ENCODE data around the gene MSANTD4. TPM values are rescaled to one million over a fixed set of nuclear protein-coding genes. Genes with fewer than 3 reads are reported as not detected.
"Not testable (repeated sequence)": the region's sequence is repeated elsewhere in the genome, so short reads cannot be mapped to it uniquely, and the experiment has no call there.

The MSANTD4 gene
- polyA plus RNA-seq, 4 donors = 27.7 to 34.6 (median 30.6) TPM

DNA sequence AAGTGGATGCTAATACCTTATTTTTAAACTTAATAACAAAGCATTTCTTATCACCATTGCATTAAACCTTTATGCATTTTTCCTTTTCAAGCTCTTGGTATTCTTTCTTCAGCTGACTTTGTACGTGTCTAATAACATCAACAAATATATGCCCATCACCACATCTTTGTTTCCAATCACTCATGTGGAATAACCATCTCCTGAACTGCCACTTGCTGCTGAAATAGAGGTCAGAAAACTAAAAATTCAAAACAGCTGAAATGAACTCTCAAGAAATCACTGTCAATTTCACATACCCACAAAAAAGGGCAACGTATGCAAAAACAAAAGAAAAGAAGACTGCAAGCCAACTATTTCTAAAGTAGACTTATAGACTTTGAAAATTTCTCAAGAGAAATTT is 7.4 kb downstream of the MSANTD4 start:
- no peak for DNase-seq (ENCODE audit: low read depth in 4 of 4, low spot score in 3 of 4)

DNA sequence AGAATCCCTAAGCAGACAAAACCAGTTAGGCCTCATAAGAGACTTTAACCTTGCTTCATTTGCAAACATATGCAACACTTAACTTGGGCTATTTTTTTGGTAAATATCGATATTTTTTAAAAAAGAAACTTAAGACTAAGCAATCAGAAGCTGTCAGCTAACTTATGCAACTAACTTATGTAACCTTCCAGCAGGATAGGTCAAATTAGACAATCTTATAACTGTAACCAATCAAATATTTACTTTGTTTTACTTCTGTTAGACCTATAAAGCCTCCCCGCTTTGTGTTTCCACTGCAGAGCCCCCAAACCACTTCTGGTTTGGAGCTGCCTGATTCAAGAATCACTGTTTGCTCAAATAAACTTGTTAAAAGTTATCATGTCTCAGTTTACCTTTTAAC is 8.0 kb downstream of the MSANTD4 start:
- DNase-seq (ENCODE audit: low read depth in 4 of 4, low spot score in 3 of 4) = no peak

DNA sequence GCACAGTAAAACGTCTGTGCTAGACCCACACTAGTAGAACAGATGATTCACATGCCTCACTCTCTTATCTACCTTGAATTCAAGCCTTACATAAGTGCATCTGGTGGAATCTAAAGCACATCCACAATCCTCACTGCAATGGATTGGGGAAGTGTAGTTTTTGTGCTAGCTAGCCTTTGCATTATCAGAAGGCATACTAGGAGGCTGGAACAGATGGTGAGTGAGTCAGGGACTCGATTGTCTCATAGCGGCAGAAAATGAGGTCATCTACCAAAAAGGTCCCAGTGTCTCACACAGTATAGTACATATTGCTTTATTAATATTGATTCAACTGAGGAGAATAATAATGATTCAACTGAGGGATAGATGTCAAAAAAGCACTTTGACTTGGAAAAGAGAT is 9.3 kb downstream of the MSANTD4 start:
- DNase-seq (ENCODE audit: low read depth in 4 of 4, low spot score in 3 of 4) = no peak

DNA sequence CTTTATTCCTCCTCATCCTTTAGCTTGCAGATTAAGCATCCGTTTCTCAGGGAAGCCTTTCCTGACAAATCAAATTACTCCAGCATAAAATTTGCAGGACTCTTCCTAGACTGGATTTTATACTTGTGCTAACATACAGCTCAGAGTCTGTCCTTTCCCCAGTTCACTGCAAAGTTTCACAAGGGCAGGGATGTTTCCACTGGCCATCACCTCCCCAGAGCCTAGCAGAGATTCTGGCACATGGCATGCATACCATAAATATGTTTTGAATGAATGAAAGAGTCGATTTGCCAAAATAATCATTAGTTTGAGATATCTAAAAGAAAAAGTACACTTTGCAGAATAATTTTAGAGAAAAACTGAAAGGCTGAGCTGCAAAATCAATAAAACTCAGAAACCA is 10.6 kb downstream of the MSANTD4 start:
- DNase-seq (ENCODE audit: low read depth in 4 of 4, low spot score in 3 of 4) = no peak

DNA sequence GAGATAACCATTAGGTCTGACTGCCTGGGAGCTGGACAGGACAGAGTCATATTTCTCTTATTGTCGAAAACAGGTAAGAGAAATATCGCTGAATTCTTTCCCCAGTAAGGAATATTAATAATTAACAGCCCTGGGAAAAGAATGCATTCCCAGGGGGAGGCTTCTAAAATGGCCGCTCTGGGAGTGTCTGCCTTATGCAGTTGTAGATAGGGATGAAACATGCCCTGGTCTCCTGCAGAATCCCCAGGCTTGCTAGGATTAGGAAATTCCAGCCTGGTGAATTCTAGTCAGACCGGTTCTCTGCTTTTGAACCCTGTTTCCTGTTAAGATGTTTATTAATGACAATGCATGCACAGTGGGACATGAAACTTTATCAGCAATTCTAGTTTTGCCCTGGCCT is 18.9 kb downstream of the MSANTD4 start:
- DNase-seq (ENCODE audit: low read depth in 4 of 4, low spot score in 3 of 4) = not testable (repeated sequence)

DNA sequence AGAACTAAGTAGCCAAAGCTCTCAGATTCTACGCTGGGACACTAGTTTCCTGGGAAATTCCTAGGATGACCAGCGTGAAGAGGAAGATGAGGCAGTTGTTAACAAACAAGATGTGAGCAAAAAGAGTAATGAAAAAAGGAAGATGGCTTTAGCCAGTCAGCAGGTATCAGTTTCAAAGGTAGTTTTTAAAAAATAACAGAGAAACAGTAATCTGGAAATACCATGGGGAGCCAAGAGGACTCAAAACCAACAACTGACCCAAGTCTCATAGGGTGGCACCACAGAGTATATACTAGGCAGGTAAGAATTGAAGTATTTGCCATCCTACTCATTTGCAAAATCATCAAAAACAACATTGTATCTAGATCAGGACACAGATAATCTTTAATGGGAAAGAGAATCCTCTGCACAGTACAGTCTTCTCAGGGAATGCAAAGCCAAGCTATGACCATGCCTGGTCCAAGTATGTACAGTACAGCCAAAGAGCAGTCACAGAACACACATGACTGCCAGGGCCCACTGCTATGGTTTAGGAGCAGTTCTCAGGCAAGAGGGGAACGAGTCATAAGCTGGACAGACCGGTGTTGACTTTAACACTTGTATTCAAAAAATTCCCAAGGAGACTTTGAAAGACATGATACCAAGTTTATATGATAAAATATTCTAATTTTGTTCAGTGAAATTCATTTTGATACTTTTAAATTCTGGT is 20.6 kb downstream of the MSANTD4 start:
- no peak for DNase-seq (ENCODE audit: low read depth in 4 of 4, low spot score in 3 of 4)

DNA sequence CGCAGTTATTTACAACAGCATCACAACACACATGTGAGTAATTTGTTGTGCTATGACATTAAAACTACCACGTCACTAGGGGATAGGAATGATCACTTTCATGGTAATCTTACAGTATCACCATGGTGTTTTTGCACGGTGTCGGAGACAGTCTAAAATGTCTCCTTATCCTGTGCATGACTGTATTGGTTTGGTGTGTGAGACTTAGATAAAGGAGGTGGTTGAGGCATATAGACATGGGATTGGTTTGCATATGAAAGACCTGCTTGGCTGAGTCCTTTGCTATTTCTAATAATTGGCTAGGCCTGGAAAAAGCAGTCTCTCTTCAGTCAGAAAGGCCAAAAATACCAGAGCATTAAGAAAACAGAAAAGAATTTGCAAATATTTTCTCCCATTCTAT is 30.2 kb downstream of the MSANTD4 start:
- no peak for DNase-seq (ENCODE audit: low read depth in 4 of 4, low spot score in 3 of 4)

DNA sequence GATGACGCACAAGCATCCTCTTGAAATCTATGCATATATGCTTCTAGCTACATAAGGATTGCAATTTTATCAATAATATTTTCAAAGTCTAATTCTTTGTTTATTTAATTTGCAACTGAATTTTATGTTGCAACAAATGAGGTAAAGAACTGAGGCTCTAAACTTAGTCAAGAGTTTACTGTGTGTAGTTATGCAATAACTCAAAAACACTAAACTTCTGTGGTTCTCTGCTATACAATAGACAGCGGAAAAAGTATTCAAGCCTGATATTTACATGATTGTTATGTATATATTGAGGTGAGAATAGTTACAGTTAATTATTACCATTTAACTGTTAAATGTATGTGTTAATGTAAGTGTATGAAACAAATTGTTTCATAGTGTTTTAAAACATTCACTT is 32.9 kb downstream of the MSANTD4 start:
- DNase-seq (ENCODE audit: low read depth in 4 of 4, low spot score in 3 of 4) = no peak

DNA sequence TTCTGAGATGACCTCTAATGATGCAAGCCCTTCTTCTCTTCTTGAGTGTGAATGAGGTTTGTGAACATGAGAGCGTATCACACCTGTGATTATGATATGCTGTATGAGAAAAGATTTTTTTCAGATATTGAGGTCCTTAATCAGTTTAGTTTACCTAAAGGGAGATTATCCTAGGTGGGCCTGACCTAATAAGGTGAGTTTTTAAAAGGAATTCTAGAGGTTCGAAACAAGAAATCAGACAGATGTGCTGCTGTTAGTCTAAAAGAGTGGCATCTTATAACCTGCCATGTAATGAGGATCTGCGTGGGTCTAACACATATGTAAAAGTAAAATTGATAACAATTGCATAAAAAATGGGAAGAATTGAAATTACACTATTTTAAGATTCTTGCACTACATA is 33.8 kb downstream of the MSANTD4 start:
- no peak for DNase-seq (ENCODE audit: low read depth in 4 of 4, low spot score in 3 of 4)

DNA sequence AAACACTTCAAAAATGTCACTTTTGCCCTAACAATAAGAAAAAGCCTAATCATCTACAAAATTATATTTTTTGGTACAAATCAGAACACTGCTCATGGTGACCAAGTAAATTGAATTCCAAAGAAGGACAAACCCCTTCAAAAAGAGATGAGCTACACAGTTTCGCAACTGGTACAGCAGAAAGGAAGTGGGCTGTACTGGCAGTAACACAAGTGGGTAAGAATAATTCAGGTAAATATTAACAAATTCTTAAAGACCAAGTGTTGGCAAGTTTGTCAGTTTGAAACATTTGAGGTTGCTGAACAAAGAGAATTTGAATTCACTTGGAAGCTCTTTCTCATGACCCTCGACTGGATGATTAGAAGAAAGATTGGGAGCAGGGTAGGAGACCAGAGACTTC is 35.5 kb downstream of the MSANTD4 start:
- DNase-seq (ENCODE audit: low read depth in 4 of 4, low spot score in 3 of 4) = no peak

DNA sequence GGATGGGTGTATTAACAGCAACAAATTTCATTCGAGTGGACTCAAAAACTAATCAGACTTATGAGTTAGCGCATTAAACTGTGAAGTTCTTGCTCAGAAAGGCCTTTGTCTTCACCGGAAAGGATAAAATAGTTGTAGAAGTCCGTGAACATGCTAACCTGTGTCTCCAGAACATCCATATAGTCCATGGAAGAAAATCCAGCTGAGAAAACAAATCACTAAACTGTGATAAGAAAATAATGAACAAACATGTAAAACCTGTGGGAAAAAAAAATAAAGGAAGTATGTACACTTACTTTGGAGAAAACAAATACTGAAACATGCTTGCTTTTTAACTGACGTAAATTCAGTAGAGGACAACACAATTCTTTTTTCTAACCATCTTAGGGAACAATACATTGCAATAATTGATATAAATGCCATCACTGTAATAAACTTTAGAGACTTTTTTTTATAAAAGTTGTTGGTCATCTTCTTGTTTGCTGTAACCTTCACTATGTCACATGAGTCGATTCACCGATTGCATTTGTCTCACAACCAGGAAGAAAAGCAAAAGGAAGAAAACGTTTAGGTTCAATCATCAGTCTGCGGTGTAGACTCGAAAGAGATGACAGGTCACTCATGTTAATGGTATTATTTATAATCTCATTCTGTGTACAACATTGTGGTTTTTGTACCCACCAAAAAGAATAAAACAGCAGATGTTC is 41.9 kb downstream of the MSANTD4 start:
- DNase-seq (ENCODE audit: low read depth in 4 of 4, low spot score in 3 of 4) = no peak

DNA sequence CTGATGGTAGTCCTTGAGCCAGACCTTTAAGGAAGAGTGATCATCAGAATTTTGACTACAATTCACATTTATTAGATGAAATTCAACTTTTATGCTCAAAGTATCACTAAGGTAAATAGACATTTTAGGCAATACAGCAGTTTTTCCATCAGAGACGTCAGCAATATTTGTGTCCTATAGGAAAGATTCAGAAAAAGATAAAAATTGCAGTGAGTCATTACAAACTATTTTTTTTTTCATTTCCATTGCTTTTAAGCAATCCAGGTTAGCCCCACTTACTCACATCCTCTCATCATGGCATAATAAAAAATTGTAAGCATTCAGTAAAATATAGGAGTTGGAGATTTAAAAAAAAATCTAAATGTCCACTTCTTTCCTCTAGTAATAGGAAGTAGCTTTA is 46.9 kb downstream of the MSANTD4 start:
- no peak for DNase-seq (ENCODE audit: low read depth in 4 of 4, low spot score in 3 of 4)

DNA sequence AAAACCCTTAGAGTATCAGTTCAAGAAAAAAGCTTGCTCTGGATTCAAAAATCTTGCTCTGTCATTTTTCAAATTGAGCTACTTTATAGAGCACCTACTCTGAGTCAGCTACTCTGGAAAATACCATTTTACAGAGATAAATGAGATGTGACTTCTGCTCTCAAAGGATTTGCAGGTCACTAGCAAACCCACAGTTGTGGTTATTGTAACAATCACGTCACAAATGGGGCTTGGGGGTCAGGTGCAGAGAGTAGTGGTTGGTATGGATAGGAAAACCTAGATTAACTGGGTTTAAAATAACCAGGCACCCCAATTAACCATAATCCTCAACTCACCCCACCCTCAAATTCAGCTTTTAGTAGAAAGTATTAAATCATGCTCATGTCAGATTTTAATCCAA is 52.3 kb downstream of the MSANTD4 start:
- no peak for DNase-seq (ENCODE audit: low read depth in 4 of 4, low spot score in 3 of 4)

DNA sequence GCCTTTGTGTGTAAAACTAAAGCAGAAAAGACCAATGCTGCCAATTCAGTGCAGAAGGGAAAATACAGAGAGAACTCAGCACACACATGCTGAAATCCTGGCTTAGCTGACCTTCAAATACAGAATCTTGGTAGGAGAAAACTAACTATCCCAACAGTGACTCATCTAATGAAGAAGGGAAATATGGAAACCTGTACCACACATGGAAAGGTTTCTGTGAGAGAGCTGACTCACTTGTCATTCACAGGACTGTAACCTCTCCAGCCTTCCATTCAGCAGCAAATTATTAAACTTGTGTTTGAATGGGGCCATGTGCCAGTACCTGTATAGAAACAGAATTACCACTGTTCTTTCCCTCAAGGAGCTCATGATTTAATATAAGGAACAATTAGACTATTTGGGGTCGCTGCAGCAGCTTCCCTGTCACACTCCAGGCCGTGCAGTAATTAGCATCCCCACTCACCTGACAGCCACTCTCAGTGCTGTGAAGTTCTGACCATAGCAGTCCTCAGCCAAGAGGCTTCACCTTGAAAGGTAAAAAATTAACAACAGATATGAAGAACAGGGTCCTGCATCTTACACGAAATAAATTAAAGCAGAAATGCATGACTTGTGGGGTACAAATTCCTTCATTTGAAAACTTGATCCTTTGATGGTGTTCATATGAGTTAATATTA is 53.9 kb downstream of the MSANTD4 start:
- DNase-seq (ENCODE audit: low read depth in 4 of 4, low spot score in 3 of 4) = no peak

DNA sequence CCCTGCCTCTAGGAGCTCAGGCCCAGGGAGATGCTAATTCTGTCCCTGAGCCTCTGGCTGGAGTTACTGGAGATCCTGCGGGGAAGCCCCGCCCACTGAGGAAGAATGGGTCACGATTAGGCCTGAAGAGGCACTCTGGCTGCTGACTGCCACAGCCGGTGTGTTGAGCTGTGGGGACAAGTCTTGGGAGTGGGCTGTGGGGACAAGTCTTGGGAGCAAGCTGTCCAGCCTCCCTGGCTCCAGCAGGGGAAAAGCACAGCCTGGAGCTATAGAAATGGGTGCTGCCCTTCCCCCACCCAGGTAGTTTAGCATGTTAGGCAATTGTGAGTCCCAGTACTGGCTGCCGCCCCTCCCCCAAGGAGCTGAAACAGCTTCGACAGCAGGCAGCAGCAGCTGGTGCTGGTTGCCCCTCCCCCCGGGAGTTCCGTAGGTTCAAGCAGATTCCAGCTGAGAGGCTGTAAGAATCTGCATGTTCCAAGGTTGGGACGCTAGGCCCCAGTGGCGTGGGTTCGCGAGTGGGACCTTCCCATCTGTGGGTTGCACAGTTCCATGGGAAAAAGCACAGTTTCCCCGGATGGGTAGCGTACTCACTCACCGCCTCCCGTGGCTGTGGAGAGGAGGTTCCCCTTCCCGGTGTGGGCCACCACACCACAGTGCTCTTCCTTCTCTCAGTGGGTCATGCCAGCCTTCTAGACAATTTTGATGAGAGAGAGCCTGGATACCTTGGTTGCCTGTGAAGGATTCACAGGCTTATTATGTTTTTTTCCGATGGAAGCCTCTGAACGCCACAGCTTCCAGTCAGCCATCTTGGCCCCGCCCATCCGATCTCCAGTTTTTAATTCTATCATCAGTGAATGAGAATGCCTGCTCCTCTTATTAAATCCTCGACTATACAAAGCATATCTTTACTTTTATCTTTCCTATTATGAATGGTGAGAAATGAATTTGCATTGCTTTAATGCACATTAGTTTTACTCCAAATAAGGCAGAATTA is 61.5 kb downstream of the MSANTD4 start:
- DNase-seq (ENCODE audit: low read depth in 4 of 4, low spot score in 3 of 4) = no peak

Other genes with a start within 250 kb of the MSANTD4 start
- 10 to 100 TPM; 10.3 to 12.4 (median 11.8) TPM for gene KBTBD3, start 55.1 kb upstream of the MSANTD4 start, polyA plus RNA-seq (ENCODE audit: insufficient read length in 4 of 4)
- gene AASDHPPT, start 55.4 kb upstream of the MSANTD4 start, polyA plus RNA-seq (ENCODE audit: insufficient read length in 4 of 4) = 10 to 100 TPM; 79.9 to 93.4 (median 91.9) TPM